SK-N-SH (cell line): Measurements from ENCODE around the gene MEF2C.

Experiments
- CTCF ChIP-seq: fragments of 200-600 bp; sonication (generic); IDR thresholded peaks from 2 replicates; pipeline ENCODE4 v1.6.1; 2017; ENCODE audit warnings: antibody characterized with exemption, mild to moderate bottlenecking, moderate library complexity
- EZH2phosphoT487 ChIP-seq: fragments of 200-600 bp; sonication (generic); IDR thresholded peaks from 2 replicates; pipeline ENCODE4 v1.6.1; 2017; ENCODE audit warnings: low read depth, mixed run types, mild to moderate bottlenecking, antibody characterized with exemption, moderate library complexity, borderline replicate concordance
- NFIC ChIP-seq: IDR thresholded peaks from 2 replicates; pipeline ENCODE4 v1.4.0; 2012; ENCODE audit warnings: borderline replicate concordance
- SMC3 ChIP-seq: IDR thresholded peaks from 2 replicates; pipeline ENCODE4 v1.6.1; 2012; ENCODE audit warnings: low read depth, low read length, improper control_type of control experiment
- TAF1 ChIP-seq: IDR thresholded peaks from 2 replicates; pipeline ENCODE4 v1.6.1; 2012; ENCODE audit warnings: low read depth, mild to moderate bottlenecking, low read length, moderate library complexity, borderline replicate concordance
- YY1 ChIP-seq: IDR thresholded peaks from 2 replicates; pipeline ENCODE4 v1.4.0; 2012; ENCODE audit warnings: low read depth, mild to moderate bottlenecking
- TF ChIP-seq, protein P1 (sequence below): IDR thresholded peaks from 2 replicates; pipeline ENCODE4 v1.6.1; 2012; ENCODE audit warnings: mild to moderate bottlenecking, low read depth, low read length, moderate library complexity

- TF ChIP-seq CTCF (no peak), YY1 (no peak), NFIC (no peak), SMC3 (no peak), EZH2phosphoT487 (no peak), TAF1 (no peak)
- TF ChIP-seq, protein P1, sequence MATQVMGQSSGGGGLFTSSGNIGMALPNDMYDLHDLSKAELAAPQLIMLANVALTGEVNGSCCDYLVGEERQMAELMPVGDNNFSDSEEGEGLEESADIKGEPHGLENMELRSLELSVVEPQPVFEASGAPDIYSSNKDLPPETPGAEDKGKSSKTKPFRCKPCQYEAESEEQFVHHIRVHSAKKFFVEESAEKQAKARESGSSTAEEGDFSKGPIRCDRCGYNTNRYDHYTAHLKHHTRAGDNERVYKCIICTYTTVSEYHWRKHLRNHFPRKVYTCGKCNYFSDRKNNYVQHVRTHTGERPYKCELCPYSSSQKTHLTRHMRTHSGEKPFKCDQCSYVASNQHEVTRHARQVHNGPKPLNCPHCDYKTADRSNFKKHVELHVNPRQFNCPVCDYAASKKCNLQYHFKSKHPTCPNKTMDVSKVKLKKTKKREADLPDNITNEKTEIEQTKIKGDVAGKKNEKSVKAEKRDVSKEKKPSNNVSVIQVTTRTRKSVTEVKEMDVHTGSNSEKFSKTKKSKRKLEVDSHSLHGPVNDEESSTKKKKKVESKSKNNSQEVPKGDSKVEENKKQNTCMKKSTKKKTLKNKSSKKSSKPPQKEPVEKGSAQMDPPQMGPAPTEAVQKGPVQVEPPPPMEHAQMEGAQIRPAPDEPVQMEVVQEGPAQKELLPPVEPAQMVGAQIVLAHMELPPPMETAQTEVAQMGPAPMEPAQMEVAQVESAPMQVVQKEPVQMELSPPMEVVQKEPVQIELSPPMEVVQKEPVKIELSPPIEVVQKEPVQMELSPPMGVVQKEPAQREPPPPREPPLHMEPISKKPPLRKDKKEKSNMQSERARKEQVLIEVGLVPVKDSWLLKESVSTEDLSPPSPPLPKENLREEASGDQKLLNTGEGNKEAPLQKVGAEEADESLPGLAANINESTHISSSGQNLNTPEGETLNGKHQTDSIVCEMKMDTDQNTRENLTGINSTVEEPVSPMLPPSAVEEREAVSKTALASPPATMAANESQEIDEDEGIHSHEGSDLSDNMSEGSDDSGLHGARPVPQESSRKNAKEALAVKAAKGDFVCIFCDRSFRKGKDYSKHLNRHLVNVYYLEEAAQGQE: no peak
These were observed 95.1 kb downstream of the MEF2C start for GRCh38 chr5:88787856-88788255.
